ENCODE results near the gene RFX4. TPM values are rescaled to one million over a fixed set of nuclear protein-coding genes. Genes with fewer than 3 reads are reported as not detected.

The RFX4 gene
- total and polyA plus RNA-seq, 2 donors (not counting 3 experiments of a cell fraction or from before 2014, with no cell fraction given) = not detected

DNA sequence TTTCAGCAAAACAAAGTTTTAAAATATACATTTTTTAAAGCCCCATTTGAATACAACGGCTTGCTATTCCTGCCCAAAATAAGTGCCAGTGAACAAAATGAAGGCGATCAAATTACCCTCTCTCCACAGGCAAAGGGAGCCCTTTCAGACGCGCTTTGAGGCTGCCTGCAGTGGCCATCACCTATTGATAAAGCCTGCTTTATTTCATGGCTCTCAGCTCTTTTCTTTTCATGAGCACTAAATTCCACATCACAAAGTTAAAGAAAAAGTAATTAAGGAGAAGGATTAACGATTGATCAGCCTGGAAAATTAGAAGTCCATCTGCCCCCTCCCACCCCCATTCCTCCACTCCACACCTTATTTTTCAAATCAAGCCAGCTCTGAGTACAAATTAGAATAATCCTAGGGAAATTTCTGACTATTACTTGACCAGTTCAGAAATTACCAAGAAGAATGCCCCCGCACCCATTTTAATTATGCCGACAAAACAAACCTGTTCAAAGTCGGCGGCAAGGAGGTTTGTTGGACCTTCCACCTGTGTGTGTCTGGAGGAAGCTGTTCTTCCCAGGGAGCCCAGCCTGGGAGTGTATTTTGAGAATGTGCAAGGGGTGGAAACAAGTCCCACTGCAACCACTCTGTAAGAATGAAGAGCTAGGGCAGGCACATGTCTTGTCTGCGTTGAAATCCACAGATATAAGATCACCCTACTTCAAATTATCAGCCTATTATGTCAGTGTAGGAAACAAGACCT lies 127.5 kb downstream of the RFX4 start:
- Histone ChIP-seq H3K9ac (replicated peaks; ENCODE audit: extremely low read depth, insufficient read depth, low read length) (no peak overlapping the region), H3K79me2 (ENCODE audit: control insufficient read depth, insufficient read depth, low read length) (no peaks in the 10 kb centered on the region), H3K27ac (ENCODE audit: insufficient read depth, low read depth, low read length) (no peak overlapping the region), H3K4me1 (ENCODE audit: control insufficient read depth, extremely low read depth, insufficient read depth, low read length) (no peaks in the 10 kb centered on the region), H3K4me2 (ENCODE audit: insufficient read depth, low read length) (no peak overlapping the region), H3K36me3 (ENCODE audit: control insufficient read depth in 2 of 2, extremely low read depth in 1 of 2, insufficient read depth in 2 of 2, low read length in 2 of 2) (no peaks in the 10 kb centered on the region), H3K27me3 (ENCODE audit: control insufficient read depth in 2 of 2, insufficient read depth in 2 of 2, low read length in 2 of 2) (peaks cover 0 to 2% of the 10 kb centered on the region in 2 experiments), H2AFZ (ENCODE audit: low read depth, low read length) (no peak overlapping the region), H3K4me3 (replicated peaks in 1 of 3; ENCODE audit: insufficient read depth in 1 of 3, low read depth in 1 of 3, low read length in 3 of 3) (no peak overlapping the region), H3K9me1 (replicated peaks; ENCODE audit: control insufficient read depth, extremely low read depth, insufficient read depth, low read length) (no peaks in the 10 kb centered on the region), H3K9me3 (replicated peaks; ENCODE audit: control insufficient read depth, insufficient read depth, low read length) (no peaks in the 10 kb centered on the region), H4K20me1 (replicated peaks; ENCODE audit: control insufficient read depth, extremely low read depth, insufficient read depth, low read length) (no peaks in the 10 kb centered on the region)
- BruUV-seq (replicated peaks) = no TSS peak
- ChIA-PET CTCF (interaction anchor here (1.6 kb wide), 1 partner anchor 13 kb away, joined by 3 read pairs; no protein-coding TSS in a partner anchor), POLR2A (no interaction called here)
- TF ChIP-seq MYC (IDR thresholded peaks at IDR 0.05; ENCODE audit: low read depth, low read length) (no peak), POLR2AphosphoS5 (IDR thresholded peaks at IDR 0.05; ENCODE audit: insufficient read depth, low read depth, low read length) (no peak)
- FAIRE-seq = no peak
- dilution Hi-C loops (cut with MboI; ENCODE audit: extremely low pct_ligation_motif_present, low sequenced_read_pairs) = no loop called here
- no peak for DNase-seq (ENCODE audit: low read depth, low spot score)
- intact Hi-C loops (cut with micrococcal nuclease) = no loop called here

DNA sequence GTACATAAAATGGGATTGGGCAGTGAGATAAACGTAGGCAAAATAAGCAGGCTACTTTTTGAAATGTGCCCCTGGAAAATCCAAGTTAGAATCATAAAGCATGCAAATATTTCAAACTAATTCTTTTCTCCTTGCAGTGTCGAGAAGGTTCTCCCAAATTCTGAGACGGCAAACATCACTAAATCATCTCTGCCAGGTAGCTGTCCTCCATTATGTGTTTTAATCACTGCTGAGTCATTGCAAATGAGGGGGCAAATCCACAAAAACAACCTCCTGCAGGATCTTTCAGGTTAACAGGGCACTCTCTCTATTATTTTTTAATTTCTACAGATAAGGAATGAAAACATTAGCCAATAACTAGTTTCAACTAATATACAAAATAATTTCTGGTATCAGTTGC lies 128.5 kb downstream of the RFX4 start:
- Histone ChIP-seq H3K4me2 (ENCODE audit: insufficient read depth, low read length) (no peak overlapping the region), H4K20me1 (replicated peaks; ENCODE audit: control insufficient read depth, extremely low read depth, insufficient read depth, low read length) (no peaks in the 10 kb centered on the region), H3K4me3 (replicated peaks in 1 of 3; ENCODE audit: insufficient read depth in 1 of 3, low read depth in 1 of 3, low read length in 3 of 3) (no peak overlapping the region), H3K9ac (replicated peaks; ENCODE audit: extremely low read depth, insufficient read depth, low read length) (no peak overlapping the region), H3K4me1 (ENCODE audit: control insufficient read depth, extremely low read depth, insufficient read depth, low read length) (no peaks in the 10 kb centered on the region), H3K27ac (ENCODE audit: insufficient read depth, low read depth, low read length) (no peak overlapping the region), H3K79me2 (ENCODE audit: control insufficient read depth, insufficient read depth, low read length) (no peaks in the 10 kb centered on the region), H3K9me1 (replicated peaks; ENCODE audit: control insufficient read depth, extremely low read depth, insufficient read depth, low read length) (no peaks in the 10 kb centered on the region), H3K36me3 (ENCODE audit: control insufficient read depth in 2 of 2, extremely low read depth in 1 of 2, insufficient read depth in 2 of 2, low read length in 2 of 2) (no peaks in the 10 kb centered on the region), H3K9me3 (replicated peaks; ENCODE audit: control insufficient read depth, insufficient read depth, low read length) (no peaks in the 10 kb centered on the region), H2AFZ (ENCODE audit: low read depth, low read length) (no peak overlapping the region), H3K27me3 (ENCODE audit: control insufficient read depth in 2 of 2, insufficient read depth in 2 of 2, low read length in 2 of 2) (peaks cover 1 to 2% of the 10 kb centered on the region in 2 experiments)
- intact Hi-C loops (cut with micrococcal nuclease) (no loop called here), dilution Hi-C loops (cut with MboI; ENCODE audit: extremely low pct_ligation_motif_present, low sequenced_read_pairs) (no loop called here)
- no peak for FAIRE-seq
- TF ChIP-seq EZH2 (IDR thresholded peaks at IDR 0.05; ENCODE audit: borderline replicate concordance, low read depth, low read length, severe bottlenecking) (no peak), POLR2A (IDR thresholded peaks at IDR 0.05; ENCODE audit: low read depth, low read length) (no peak), FOS (IDR thresholded peaks at IDR 0.05; ENCODE audit: borderline replicate concordance, insufficient read depth, low read length) (no peak), POLR2AphosphoS5 (IDR thresholded peaks at IDR 0.05; ENCODE audit: insufficient read depth, low read depth, low read length) (no peak), JUN (IDR thresholded peaks at IDR 0.05; ENCODE audit: borderline replicate concordance, insufficient read depth, insufficient read length, low read depth) (no peak), MYC (IDR thresholded peaks at IDR 0.05; ENCODE audit: low read depth, low read length) (no peak), GATA2 (IDR thresholded peaks at IDR 0.05; ENCODE audit: insufficient read depth, insufficient read length, low read depth, low read length) (no peak)
- TF ChIP-seq, protein P1, sequence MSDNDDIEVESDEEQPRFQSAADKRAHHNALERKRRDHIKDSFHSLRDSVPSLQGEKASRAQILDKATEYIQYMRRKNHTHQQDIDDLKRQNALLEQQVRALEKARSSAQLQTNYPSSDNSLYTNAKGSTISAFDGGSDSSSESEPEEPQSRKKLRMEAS (IDR thresholded peaks at IDR 0.05; ENCODE audit: insufficient read depth, insufficient read length) = no peak
- TF ChIP-seq, protein P2, sequence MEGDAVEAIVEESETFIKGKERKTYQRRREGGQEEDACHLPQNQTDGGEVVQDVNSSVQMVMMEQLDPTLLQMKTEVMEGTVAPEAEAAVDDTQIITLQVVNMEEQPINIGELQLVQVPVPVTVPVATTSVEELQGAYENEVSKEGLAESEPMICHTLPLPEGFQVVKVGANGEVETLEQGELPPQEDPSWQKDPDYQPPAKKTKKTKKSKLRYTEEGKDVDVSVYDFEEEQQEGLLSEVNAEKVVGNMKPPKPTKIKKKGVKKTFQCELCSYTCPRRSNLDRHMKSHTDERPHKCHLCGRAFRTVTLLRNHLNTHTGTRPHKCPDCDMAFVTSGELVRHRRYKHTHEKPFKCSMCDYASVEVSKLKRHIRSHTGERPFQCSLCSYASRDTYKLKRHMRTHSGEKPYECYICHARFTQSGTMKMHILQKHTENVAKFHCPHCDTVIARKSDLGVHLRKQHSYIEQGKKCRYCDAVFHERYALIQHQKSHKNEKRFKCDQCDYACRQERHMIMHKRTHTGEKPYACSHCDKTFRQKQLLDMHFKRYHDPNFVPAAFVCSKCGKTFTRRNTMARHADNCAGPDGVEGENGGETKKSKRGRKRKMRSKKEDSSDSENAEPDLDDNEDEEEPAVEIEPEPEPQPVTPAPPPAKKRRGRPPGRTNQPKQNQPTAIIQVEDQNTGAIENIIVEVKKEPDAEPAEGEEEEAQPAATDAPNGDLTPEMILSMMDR (IDR thresholded peaks at IDR 0.05; ENCODE audit: extremely low read depth in 1 of 2, insufficient read depth in 1 of 2, low read depth in 1 of 2, low read length in 2 of 2) = no peak
- no TSS peak for BruUV-seq (replicated peaks)
- no peak for DNase-seq (ENCODE audit: low read depth, low spot score)
- POLR2A ChIA-PET = no interaction called here
- CTCF ChIA-PET = no interaction called here

Data from endothelial cell of umbilical vein (primary cell).